LHCN-M2 (cell line): Measurements from ENCODE around the gene TNFSF4. TPM values are rescaled to one million over a fixed set of nuclear protein-coding genes. Genes with fewer than 3 reads are reported as not detected.

Source experiments
- DNase-seq: peaks from one replicate; pipeline ENCODE4 v3.0.0-alpha.2; 2012; ENCODE audit warnings: low read depth
- total RNA-seq: library from RNA; depleted of rRNA; stranded (reverse); fragments of >200 nt; gene quantifications from 2 replicates; pipeline ENCODE4 v1.2.3, GENCODE V29; 2014

Gene TNFSF4
- total RNA-seq, 1 experiment from 2014 or later: 26.1 TPM

- DNase-seq: no peak
Observed at GRCh38 chr1:173210716-173211231, 3.6 kb upstream of the TNFSF4 start.

- DNase-seq: no peak
Observed at GRCh38 chr1:173210283-173210682, 3.2 kb upstream of the TNFSF4 start.

GRCh38 chr1:173208868-173209267 lies 1.7 kb upstream of the TNFSF4 start:
- no peak for DNase-seq

GRCh38 chr1:173208146-173208545 lies 1.0 kb upstream of the TNFSF4 start:
- no peak for DNase-seq

- peak; percentile 96 for DNase-seq
Observed at GRCh38 chr1:173205146-173206051, 1.7 kb downstream of the TNFSF4 start.

- peak; percentile 58 for DNase-seq
Observed at GRCh38 chr1:173204693-173205092, 2.4 kb downstream of the TNFSF4 start.

GRCh38 chr1:173202424-173203145 lies 4.5 kb downstream of the TNFSF4 start:
- DNase-seq: peak; percentile 87

GRCh38 chr1:173201969-173202368 lies 5.2 kb downstream of the TNFSF4 start:
- no peak for DNase-seq

GRCh38 chr1:173195596-173196088 lies 11.5 kb downstream of the TNFSF4 start:
- DNase-seq: no peak

GRCh38 chr1:173193639-173194038 lies 13.5 kb downstream of the TNFSF4 start:
- DNase-seq: peak; percentile 97

GRCh38 chr1:173191011-173191705 lies 16.0 kb downstream of the TNFSF4 start:
- peak; percentile 53 for DNase-seq

- DNase-seq: peak; percentile 93
Observed at GRCh38 chr1:173190101-173190936, 16.8 kb downstream of the TNFSF4 start.

GRCh38 chr1:173187671-173188237 lies 19.4 kb downstream of the TNFSF4 start:
- DNase-seq: no peak

GRCh38 chr1:173181791-173182190 lies 25.3 kb downstream of the TNFSF4 start:
- DNase-seq: no peak

GRCh38 chr1:173176246-173176645 lies 30.9 kb downstream of the TNFSF4 start:
- no peak for DNase-seq

GRCh38 chr1:173175514-173176145 lies 31.5 kb downstream of the TNFSF4 start:
- DNase-seq: peak; percentile 66

- DNase-seq: no peak
Observed at GRCh38 chr1:173173388-173173787, 33.7 kb downstream of the TNFSF4 start.

- no peak for DNase-seq
Observed at GRCh38 chr1:173171152-173171551, 36.0 kb downstream of the TNFSF4 start.

GRCh38 chr1:173168941-173169340 lies 38.2 kb downstream of the TNFSF4 start:
- DNase-seq: peak; percentile 54

- no peak for DNase-seq
Observed at GRCh38 chr1:173164686-173165085, 42.4 kb downstream of the TNFSF4 start.
